ENCODE results near the gene LDLRAD3.

DNA sequence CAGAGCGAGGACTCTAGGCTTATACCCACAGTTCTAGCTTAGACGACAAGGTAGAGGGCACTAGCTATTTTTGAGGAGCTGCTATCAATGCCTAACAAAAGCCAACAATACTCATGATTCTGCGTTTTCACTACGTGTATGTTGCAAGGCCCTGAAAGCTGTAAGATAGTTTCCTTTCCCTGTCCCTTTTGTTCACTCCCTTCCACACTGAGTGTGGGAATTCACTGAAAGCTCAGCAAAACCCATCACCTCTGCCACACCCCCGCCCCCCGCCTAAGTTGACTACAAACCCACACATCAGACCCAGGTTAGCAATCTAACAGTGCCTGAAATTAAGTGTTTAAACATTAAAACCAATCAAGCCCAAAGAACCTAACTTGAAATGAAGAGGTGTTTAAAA is 6.2 kb upstream of the LDLRAD3 start:
- TF ChIP-seq GATA2 (IDR thresholded peaks at IDR 0.05; ENCODE audit: low read depth, low read length): no peak
- no peak for TF ChIP-seq GATA3 (IDR thresholded peaks at IDR 0.05; ENCODE audit: low read depth, low read length)

Data from SH-SY5Y (cell line).